ENCODE data around the gene FKRP.

GRCh38 chr19:46725859-46726393 lies 19.9 kb upstream of the FKRP start:
- TF ChIP-seq POLR2A (IDR thresholded peaks at IDR 0.05; ENCODE audit: low read depth, low read length) (no peak), POLR2AphosphoS5 (IDR thresholded peaks at IDR 0.05; ENCODE audit: low read depth, low read length) (no peak), SPI1 (IDR thresholded peaks at IDR 0.05; ENCODE audit: low read depth, low read length) (no peak), POU2F2 (IDR thresholded peaks at IDR 0.05; ENCODE audit: low read depth, low read length) (no peak), TAF1 (IDR thresholded peaks at IDR 0.05; ENCODE audit: low read depth, low read length) (no peak), PAX5 (IDR thresholded peaks at IDR 0.05; ENCODE audit: insufficient read depth, low read length, severe bottlenecking) (no peak)
